ENCODE measurements around the gene CDK14.

GRCh38 chr7:90850471-90850870, 254.3 kb downstream of the CDK14 start:
- no peak for TF ChIP-seq CTCF (IDR thresholded peaks at IDR 0.05)
- no peak for TF ChIP-seq EP300 (IDR thresholded peaks at IDR 0.05)

Data from upper lobe of left lung (tissue), 4 donors.